ENCODE data around the gene RCAN3. TPM values are rescaled to one million over a fixed set of nuclear protein-coding genes. Genes with fewer than 3 reads are reported as not detected.
"Not testable (repeated sequence)": the region's sequence is repeated elsewhere in the genome, so short reads cannot be mapped to it uniquely, and the experiment has no call there.

Gene RCAN3
- total RNA-seq, 1 donor from 2014 or later: 4.2 TPM

- H3K36me3 ChIP-seq (ENCODE audit: control insufficient read depth in 3 of 3, insufficient read depth in 3 of 3, low read length in 3 of 3): no peaks in the 10 kb centered on the region
- no peak overlapping the region for H3K9ac ChIP-seq (ENCODE audit: low read depth in 1 of 3, low read length in 3 of 3)
- peaks cover 0 to 9% (median 3%) of the 10 kb centered on the region in 3 donors for H3K27me3 ChIP-seq (ENCODE audit: control insufficient read depth in 3 of 3, insufficient read depth in 3 of 3, low read length in 3 of 3)
- H3K4me3 ChIP-seq (ENCODE audit: low read length in 3 of 3): no peak overlapping the region
- H3K27ac ChIP-seq (ENCODE audit: low read depth, low read length): no peak overlapping the region
- no peaks in the 10 kb centered on the region for H3K9me3 ChIP-seq (ENCODE audit: control insufficient read depth in 3 of 3, low read length in 3 of 3)
- H3K4me1 ChIP-seq (ENCODE audit: control insufficient read depth in 3 of 3, insufficient read depth in 3 of 3, low read length in 3 of 3): no peaks in the 10 kb centered on the region
Observed at GRCh38 chr1:24544239-24544638, 41.6 kb downstream of the RCAN3 start.

- H3K9ac ChIP-seq (ENCODE audit: low read depth in 1 of 3, low read length in 3 of 3): no peak overlapping the region
- no peak overlapping the region for H3K4me3 ChIP-seq (ENCODE audit: low read length in 3 of 3)
- peaks cover 0 to 2% (median 0%) of the 10 kb centered on the region in 3 donors for H3K4me1 ChIP-seq (ENCODE audit: control insufficient read depth in 3 of 3, insufficient read depth in 3 of 3, low read length in 3 of 3)
- no peak overlapping the region for H3K27ac ChIP-seq (ENCODE audit: low read depth, low read length)
- H3K9me3 ChIP-seq (ENCODE audit: control insufficient read depth in 3 of 3, low read length in 3 of 3): no peaks in the 10 kb centered on the region
- H3K36me3 ChIP-seq (ENCODE audit: control insufficient read depth in 3 of 3, insufficient read depth in 3 of 3, low read length in 3 of 3): no peaks in the 10 kb centered on the region
- peaks cover 0 to 9% (median 0%) of the 10 kb centered on the region in 3 donors for H3K27me3 ChIP-seq (ENCODE audit: control insufficient read depth in 3 of 3, insufficient read depth in 3 of 3, low read length in 3 of 3)
Observed at GRCh38 chr1:24545662-24546061, 43.0 kb downstream of the RCAN3 start.

- Histone ChIP-seq H3K4me3 (ENCODE audit: low read length in 3 of 3) (no peak overlapping the region), H3K9ac (ENCODE audit: low read depth in 1 of 3, low read length in 3 of 3) (no peak overlapping the region), H3K27ac (ENCODE audit: low read depth, low read length) (no peak overlapping the region), H3K9me3 (ENCODE audit: control insufficient read depth in 3 of 3, low read length in 3 of 3) (no peaks in the 10 kb centered on the region), H3K27me3 (ENCODE audit: control insufficient read depth in 3 of 3, insufficient read depth in 3 of 3, low read length in 3 of 3) (peaks cover 0 to 9% (median 0%) of the 10 kb centered on the region in 3 donors), H3K36me3 (ENCODE audit: control insufficient read depth in 3 of 3, insufficient read depth in 3 of 3, low read length in 3 of 3) (no peaks in the 10 kb centered on the region), H3K4me1 (ENCODE audit: control insufficient read depth in 3 of 3, insufficient read depth in 3 of 3, low read length in 3 of 3) (peaks cover 0 to 2% (median 0%) of the 10 kb centered on the region in 3 donors)
Observed at GRCh38 chr1:24547195-24547594, 44.6 kb downstream of the RCAN3 start.

GRCh38 chr1:24548070-24548469 is 45.4 kb downstream of the RCAN3 start:
- peaks cover 0 to 2% (median 0%) of the 10 kb centered on the region in 3 donors for H3K4me1 ChIP-seq (ENCODE audit: control insufficient read depth in 3 of 3, insufficient read depth in 3 of 3, low read length in 3 of 3)
- no peaks in the 10 kb centered on the region for H3K36me3 ChIP-seq (ENCODE audit: control insufficient read depth in 3 of 3, insufficient read depth in 3 of 3, low read length in 3 of 3)
- H3K4me3 ChIP-seq (ENCODE audit: low read length in 3 of 3): no peak overlapping the region
- H3K9ac ChIP-seq (ENCODE audit: low read depth in 1 of 3, low read length in 3 of 3): no peak overlapping the region
- H3K27ac ChIP-seq (ENCODE audit: low read depth, low read length): no peak overlapping the region
- H3K27me3 ChIP-seq (ENCODE audit: control insufficient read depth in 3 of 3, insufficient read depth in 3 of 3, low read length in 3 of 3): peaks cover 0 to 10% (median 0%) of the 10 kb centered on the region in 3 donors
- no peaks in the 10 kb centered on the region for H3K9me3 ChIP-seq (ENCODE audit: control insufficient read depth in 3 of 3, low read length in 3 of 3)

GRCh38 chr1:24549210-24549609 is 46.6 kb downstream of the RCAN3 start:
- H3K4me3 ChIP-seq (ENCODE audit: low read length in 3 of 3); H3K4me1 ChIP-seq (ENCODE audit: control insufficient read depth in 3 of 3, insufficient read depth in 3 of 3, low read length in 3 of 3): not testable (repeated sequence)
- peaks cover 0 to 12% (median 2%) of the 10 kb centered on the region in 3 donors for H3K27me3 ChIP-seq (ENCODE audit: control insufficient read depth in 3 of 3, insufficient read depth in 3 of 3, low read length in 3 of 3)

GRCh38 chr1:24551290-24551959 is 48.8 kb downstream of the RCAN3 start:
- Histone ChIP-seq H3K4me3 (ENCODE audit: low read length in 3 of 3) (no peak overlapping the region), H3K9me3 (ENCODE audit: control insufficient read depth in 3 of 3, low read length in 3 of 3) (no peaks in the 10 kb centered on the region), H3K4me1 (ENCODE audit: control insufficient read depth in 3 of 3, insufficient read depth in 3 of 3, low read length in 3 of 3) (peaks cover 0 to 3% (median 2%) of the 10 kb centered on the region in 3 donors), H3K27me3 (ENCODE audit: control insufficient read depth in 3 of 3, insufficient read depth in 3 of 3, low read length in 3 of 3) (peaks cover 11 to 20% (median 16%) of the 10 kb centered on the region in 3 donors), H3K9ac (ENCODE audit: low read depth in 1 of 3, low read length in 3 of 3) (no peak overlapping the region), H3K27ac (ENCODE audit: low read depth, low read length) (no peak overlapping the region), H3K36me3 (ENCODE audit: control insufficient read depth in 3 of 3, insufficient read depth in 3 of 3, low read length in 3 of 3) (no peaks in the 10 kb centered on the region)

More at GRCh38 chr1:24549210-24549609, 46.6 kb downstream of the RCAN3 start:
- H3K9ac ChIP-seq (ENCODE audit: low read depth in 1 of 3, low read length in 3 of 3); H3K27ac ChIP-seq (ENCODE audit: low read depth, low read length); H3K9me3 ChIP-seq (ENCODE audit: control insufficient read depth in 3 of 3, low read length in 3 of 3); H3K36me3 ChIP-seq (ENCODE audit: control insufficient read depth in 3 of 3, insufficient read depth in 3 of 3, low read length in 3 of 3): not testable (repeated sequence)

- H3K27me3 ChIP-seq (ENCODE audit: control insufficient read depth in 3 of 3, insufficient read depth in 3 of 3, low read length in 3 of 3): peaks cover 17 to 26% (median 22%) of the 10 kb centered on the region in 3 donors
- H3K9me3 ChIP-seq (ENCODE audit: control insufficient read depth in 3 of 3, low read length in 3 of 3): no peaks in the 10 kb centered on the region
- H3K36me3 ChIP-seq (ENCODE audit: control insufficient read depth in 3 of 3, insufficient read depth in 3 of 3, low read length in 3 of 3): no peaks in the 10 kb centered on the region
- H3K9ac ChIP-seq (ENCODE audit: low read depth in 1 of 3, low read length in 3 of 3): no peak overlapping the region
- H3K4me1 ChIP-seq (ENCODE audit: control insufficient read depth in 3 of 3, insufficient read depth in 3 of 3, low read length in 3 of 3): peaks cover 0 to 3% (median 2%) of the 10 kb centered on the region in 3 donors
- no peak overlapping the region for H3K4me3 ChIP-seq (ENCODE audit: low read length in 3 of 3)
- no peak overlapping the region for H3K27ac ChIP-seq (ENCODE audit: low read depth, low read length)
Observed at GRCh38 chr1:24551960-24552571, 49.4 kb downstream of the RCAN3 start.

- peaks cover 33 to 40% (median 34%) of the 10 kb centered on the region in 3 donors for H3K27me3 ChIP-seq (ENCODE audit: control insufficient read depth in 3 of 3, insufficient read depth in 3 of 3, low read length in 3 of 3)
- no peak overlapping the region for H3K27ac ChIP-seq (ENCODE audit: low read depth, low read length)
- H3K4me1 ChIP-seq (ENCODE audit: control insufficient read depth in 3 of 3, insufficient read depth in 3 of 3, low read length in 3 of 3): peaks cover 0 to 3% (median 2%) of the 10 kb centered on the region in 3 donors
- no peak overlapping the region for H3K9ac ChIP-seq (ENCODE audit: low read depth in 1 of 3, low read length in 3 of 3)
- no peaks in the 10 kb centered on the region for H3K36me3 ChIP-seq (ENCODE audit: control insufficient read depth in 3 of 3, insufficient read depth in 3 of 3, low read length in 3 of 3)
- H3K9me3 ChIP-seq (ENCODE audit: control insufficient read depth in 3 of 3, low read length in 3 of 3): no peaks in the 10 kb centered on the region
- H3K4me3 ChIP-seq (ENCODE audit: low read length in 3 of 3): no peak overlapping the region
Observed at GRCh38 chr1:24553931-24554330, 51.3 kb downstream of the RCAN3 start.

- H3K4me3 ChIP-seq (ENCODE audit: low read length in 3 of 3): no peak overlapping the region
- no peaks in the 10 kb centered on the region for H3K36me3 ChIP-seq (ENCODE audit: control insufficient read depth in 3 of 3, insufficient read depth in 3 of 3, low read length in 3 of 3)
- no peaks in the 10 kb centered on the region for H3K9me3 ChIP-seq (ENCODE audit: control insufficient read depth in 3 of 3, low read length in 3 of 3)
- peaks cover 34 to 40% (median 37%) of the 10 kb centered on the region in 3 donors for H3K27me3 ChIP-seq (ENCODE audit: control insufficient read depth in 3 of 3, insufficient read depth in 3 of 3, low read length in 3 of 3)
- H3K4me1 ChIP-seq (ENCODE audit: control insufficient read depth in 3 of 3, insufficient read depth in 3 of 3, low read length in 3 of 3): peaks cover 0 to 5% (median 3%) of the 10 kb centered on the region in 3 donors
- H3K27ac ChIP-seq (ENCODE audit: low read depth, low read length): no peak overlapping the region
- H3K9ac ChIP-seq (ENCODE audit: low read depth in 1 of 3, low read length in 3 of 3): no peak overlapping the region
Observed at GRCh38 chr1:24554714-24555113, 52.1 kb downstream of the RCAN3 start.
